Measurements from ENCODE around the gene MTURN.

Gene MTURN

GRCh38 chr7:30150711-30151110, 15.9 kb downstream of the MTURN start:
- Histone ChIP-seq H4K20me1 (ENCODE audit: insufficient read depth, low read length) (no peaks in the 10 kb centered on the region), H3K4me1 (ENCODE audit: insufficient read depth, low read length, severe bottlenecking) (peaks cover 12% of the 10 kb centered on the region), H3K9me2 (ENCODE audit: low read depth, low read length) (no peaks in the 10 kb centered on the region), H3K79me2 (ENCODE audit: insufficient read depth, low read length) (no peaks in the 10 kb centered on the region), H3K4me2 (ENCODE audit: low read length) (no peak overlapping the region), H2AFZ (ENCODE audit: low read length) (no peak overlapping the region), H3K27me3 (ENCODE audit: insufficient read depth, low read length) (no peaks in the 10 kb centered on the region), H3K36me3 (ENCODE audit: insufficient read depth, low read length) (no peaks in the 10 kb centered on the region), H3F3A (ENCODE audit: insufficient read depth, low read length) (no peaks in the 10 kb centered on the region), H3K27ac (ENCODE audit: low read depth, low read length, poor library complexity, severe bottlenecking) (no peak overlapping the region), H3K9ac (ENCODE audit: low read length) (no peak overlapping the region), H3K9me3 (ENCODE audit: low read length) (no peaks in the 10 kb centered on the region), H3K4me3 (ENCODE audit: low read depth, low read length, poor library complexity, severe bottlenecking) (no peak overlapping the region)
- TF ChIP-seq EZH2 (IDR thresholded peaks at IDR 0.05; ENCODE audit: borderline replicate concordance, low read length) (no peak), CTCF (IDR thresholded peaks at IDR 0.05; ENCODE audit: low read length) (no peak)

GRCh38 chr7:30154111-30154587, 19.4 kb downstream of the MTURN start:
- H4K20me1 ChIP-seq (ENCODE audit: insufficient read depth, low read length), result no peaks in the 10 kb centered on the region
- no peak overlapping the region for H3K9ac ChIP-seq (ENCODE audit: low read length)
- peaks cover 24% of the 10 kb centered on the region for H3K4me1 ChIP-seq (ENCODE audit: insufficient read depth, low read length, severe bottlenecking)
- TF ChIP-seq EZH2 (IDR thresholded peaks at IDR 0.05; ENCODE audit: borderline replicate concordance, low read length), result no peak
- TF ChIP-seq CTCF (IDR thresholded peaks at IDR 0.05; ENCODE audit: low read length), result no peak
- H3K4me2 ChIP-seq (ENCODE audit: low read length), result no peak overlapping the region
- H2AFZ ChIP-seq (ENCODE audit: low read length), result no peak overlapping the region
- H3K9me2 ChIP-seq (ENCODE audit: low read depth, low read length), result no peaks in the 10 kb centered on the region
- no peaks in the 10 kb centered on the region for H3K36me3 ChIP-seq (ENCODE audit: insufficient read depth, low read length)
- no peaks in the 10 kb centered on the region for H3K27me3 ChIP-seq (ENCODE audit: insufficient read depth, low read length)
- no peak overlapping the region for H3K27ac ChIP-seq (ENCODE audit: low read depth, low read length, poor library complexity, severe bottlenecking)
- no peaks in the 10 kb centered on the region for H3K9me3 ChIP-seq (ENCODE audit: low read length)
- no peak overlapping the region for H3K4me3 ChIP-seq (ENCODE audit: low read depth, low read length, poor library complexity, severe bottlenecking)
- H3K79me2 ChIP-seq (ENCODE audit: insufficient read depth, low read length), result no peaks in the 10 kb centered on the region
- no peaks in the 10 kb centered on the region for H3F3A ChIP-seq (ENCODE audit: insufficient read depth, low read length)

- H3K9me3 ChIP-seq (ENCODE audit: low read length), result no peaks in the 10 kb centered on the region
- H3K4me3 ChIP-seq (ENCODE audit: low read depth, low read length, poor library complexity, severe bottlenecking), result no peak overlapping the region
- H3K27ac ChIP-seq (ENCODE audit: low read depth, low read length, poor library complexity, severe bottlenecking), result no peak overlapping the region
- H3K9ac ChIP-seq (ENCODE audit: low read length), result no peak overlapping the region
- H3K79me2 ChIP-seq (ENCODE audit: insufficient read depth, low read length), result no peaks in the 10 kb centered on the region
- H4K20me1 ChIP-seq (ENCODE audit: insufficient read depth, low read length), result no peaks in the 10 kb centered on the region
- H3K27me3 ChIP-seq (ENCODE audit: insufficient read depth, low read length), result no peaks in the 10 kb centered on the region
- no peaks in the 10 kb centered on the region for H3K9me2 ChIP-seq (ENCODE audit: low read depth, low read length)
- H2AFZ ChIP-seq (ENCODE audit: low read length), result no peak overlapping the region
- H3K36me3 ChIP-seq (ENCODE audit: insufficient read depth, low read length), result no peaks in the 10 kb centered on the region
- no peak overlapping the region for H3K4me2 ChIP-seq (ENCODE audit: low read length)
- no peaks in the 10 kb centered on the region for H3F3A ChIP-seq (ENCODE audit: insufficient read depth, low read length)
- no peak for TF ChIP-seq CTCF (IDR thresholded peaks at IDR 0.05; ENCODE audit: low read length)
- TF ChIP-seq EZH2 (IDR thresholded peaks at IDR 0.05; ENCODE audit: borderline replicate concordance, low read length), result no peak
- peaks cover 32% of the 10 kb centered on the region for H3K4me1 ChIP-seq (ENCODE audit: insufficient read depth, low read length, severe bottlenecking)
Measured at GRCh38 chr7:30155481-30155880, 20.7 kb downstream of the MTURN start.

All from OCI-LY1 (cell line).